GM19463 (cell line): ENCODE results near the gene NLRP9.

Source experiments
- ATAC-seq: cut with Tn5 transposase; IDR thresholded peaks from one replicate; pipeline ENCODE4 v1.9.1; 2021; ENCODE audit warnings: mild to moderate bottlenecking, moderate library complexity; ENCODE audit not compliant: unreplicated experiment

Gene NLRP9

DNA sequence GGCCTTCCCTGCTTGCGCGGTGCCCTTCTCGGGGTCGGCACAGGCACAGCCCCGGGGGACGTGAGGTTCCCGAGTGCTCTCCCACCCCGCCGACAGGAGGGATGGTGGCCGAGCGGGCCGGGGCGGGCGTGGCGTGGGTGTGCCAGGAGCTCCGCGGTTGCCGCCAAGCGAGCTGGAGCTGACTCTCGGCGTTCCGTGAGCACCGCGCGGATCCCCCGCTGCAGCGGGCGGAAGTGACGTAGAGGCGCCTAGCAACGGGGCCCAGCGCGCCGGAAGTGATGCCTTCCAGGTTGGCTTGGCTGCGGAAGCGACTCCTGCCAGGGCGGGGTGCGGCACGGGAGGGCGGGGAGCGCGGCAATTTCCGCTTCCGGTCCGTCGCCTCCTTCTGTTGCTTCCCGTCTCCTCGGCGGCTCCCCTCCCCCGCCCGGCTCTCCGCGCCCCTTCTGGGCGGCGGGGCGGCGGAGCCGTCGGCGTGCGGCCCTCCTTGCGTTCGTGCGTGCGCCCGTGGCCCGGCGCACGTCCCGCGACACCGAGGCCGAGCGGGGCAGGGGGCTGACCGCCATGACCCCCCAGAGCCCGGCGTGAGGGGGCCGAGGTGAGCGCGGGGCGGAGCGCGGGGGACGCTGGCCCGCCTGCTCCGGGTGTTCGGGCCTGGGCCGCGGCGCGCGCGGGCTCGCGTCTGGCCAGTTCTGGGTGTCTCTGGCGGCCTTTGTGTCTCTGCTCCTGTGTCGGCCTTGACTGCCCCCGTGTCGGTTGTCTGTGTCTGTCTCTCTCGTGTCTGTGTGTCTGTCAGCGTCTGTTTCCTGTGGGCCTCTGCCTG is 63.2 kb downstream of the NLRP9 start, which contains the start of gene EPN1:
EPN1 (plus strand) TSS at position 386 of the 820 bp plus-strand sequence. CDS start 3,402 bp downstream, outside the sequence.
- ATAC-seq: peak; percentile 72

DNA sequence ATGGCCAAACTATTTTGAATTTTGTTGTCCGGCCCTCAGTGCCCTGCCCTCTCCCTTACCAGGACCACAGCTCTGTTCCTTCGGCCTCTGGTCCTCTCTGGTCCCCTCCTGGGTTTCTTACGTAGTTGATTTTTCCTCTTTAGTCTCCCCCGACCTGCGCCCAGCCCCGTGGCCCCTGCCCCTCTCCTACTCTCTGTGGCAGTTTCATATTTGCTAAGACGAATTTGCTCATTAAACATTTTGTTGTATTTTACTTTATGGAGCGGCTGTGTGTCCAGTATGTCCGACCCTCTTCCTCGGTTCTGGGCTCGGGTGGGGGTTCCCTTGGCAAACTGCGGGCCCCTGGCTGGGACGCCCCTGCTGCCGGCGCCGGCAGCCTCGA is 63.8 kb downstream of the NLRP9 start:
- no peak for ATAC-seq

DNA sequence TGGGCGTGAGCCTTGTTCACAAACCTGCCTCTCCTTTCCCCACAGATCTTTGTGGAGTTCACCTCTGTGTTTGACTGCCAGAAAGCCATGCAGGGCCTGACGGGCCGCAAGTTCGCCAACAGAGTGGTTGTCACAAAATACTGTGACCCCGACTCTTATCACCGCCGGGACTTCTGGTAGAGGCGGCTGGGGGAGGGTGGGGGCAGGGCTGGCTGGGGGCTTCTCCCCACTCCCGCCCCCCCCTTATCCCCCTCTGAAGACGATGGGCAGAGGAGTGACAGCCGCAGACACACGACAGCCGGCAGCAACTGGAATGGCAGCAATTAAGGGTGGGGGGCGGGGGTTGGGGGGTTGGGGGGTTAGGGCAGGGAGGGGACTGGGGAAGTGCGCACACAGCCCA is 64.3 kb downstream of the NLRP9 start:
- no peak for ATAC-seq

DNA sequence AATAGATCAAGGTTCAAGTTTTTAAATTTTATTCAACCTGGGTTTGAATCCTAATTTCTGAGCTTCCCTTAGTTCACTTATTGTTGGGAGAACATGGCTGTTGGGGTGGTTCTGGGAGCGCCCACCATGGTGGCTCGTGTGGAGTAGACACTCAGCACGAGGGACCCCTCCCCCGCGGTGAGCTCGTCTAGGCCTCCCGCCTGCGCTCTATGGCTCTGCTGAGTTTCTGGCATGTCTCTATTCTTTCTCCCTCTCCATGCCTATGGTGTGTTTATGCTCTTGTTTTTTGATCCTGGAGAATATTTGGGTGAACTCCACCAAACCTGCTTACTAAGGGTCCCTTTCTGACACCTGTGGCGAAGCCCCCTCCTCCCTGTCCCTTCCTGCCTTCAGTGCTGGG is 64.7 kb downstream of the NLRP9 start:
- ATAC-seq: no peak

DNA sequence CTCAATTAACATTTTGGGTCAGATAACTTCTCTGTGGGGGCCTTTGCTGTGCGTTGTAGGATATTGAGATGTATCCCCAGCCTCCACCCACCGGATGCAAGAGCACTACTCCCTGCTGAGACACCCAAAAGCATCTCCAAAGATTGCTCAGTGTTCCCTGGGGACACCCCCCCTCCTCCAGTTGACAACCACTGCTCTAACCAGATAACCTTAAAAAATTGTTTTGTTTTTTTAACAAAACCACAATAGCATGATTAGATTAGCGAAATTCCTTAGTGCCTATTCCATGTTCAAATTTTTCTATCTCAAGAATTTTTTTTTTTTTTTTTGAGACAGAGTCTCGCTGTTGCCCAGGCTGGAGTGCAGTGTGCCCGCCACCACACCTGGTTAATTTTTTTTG is 65.8 kb downstream of the NLRP9 start:
- no peak for ATAC-seq

DNA sequence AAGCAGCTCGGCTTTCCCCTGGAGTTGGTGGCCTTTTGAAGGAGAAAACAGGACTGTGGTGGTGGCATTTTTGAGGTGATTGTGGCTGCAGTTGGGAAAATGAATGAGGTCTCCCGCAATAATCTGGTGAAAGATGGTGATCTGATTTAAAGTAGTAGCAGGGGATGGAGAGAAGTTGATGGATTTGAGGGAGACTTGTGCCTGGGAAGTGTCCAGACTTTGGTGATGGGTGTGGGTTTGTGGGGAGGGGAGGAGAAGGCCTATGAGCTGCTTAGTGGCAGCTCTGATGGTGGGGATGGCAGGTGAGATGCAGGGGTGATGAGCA is 67.2 kb downstream of the NLRP9 start:
- no peak for ATAC-seq

DNA sequence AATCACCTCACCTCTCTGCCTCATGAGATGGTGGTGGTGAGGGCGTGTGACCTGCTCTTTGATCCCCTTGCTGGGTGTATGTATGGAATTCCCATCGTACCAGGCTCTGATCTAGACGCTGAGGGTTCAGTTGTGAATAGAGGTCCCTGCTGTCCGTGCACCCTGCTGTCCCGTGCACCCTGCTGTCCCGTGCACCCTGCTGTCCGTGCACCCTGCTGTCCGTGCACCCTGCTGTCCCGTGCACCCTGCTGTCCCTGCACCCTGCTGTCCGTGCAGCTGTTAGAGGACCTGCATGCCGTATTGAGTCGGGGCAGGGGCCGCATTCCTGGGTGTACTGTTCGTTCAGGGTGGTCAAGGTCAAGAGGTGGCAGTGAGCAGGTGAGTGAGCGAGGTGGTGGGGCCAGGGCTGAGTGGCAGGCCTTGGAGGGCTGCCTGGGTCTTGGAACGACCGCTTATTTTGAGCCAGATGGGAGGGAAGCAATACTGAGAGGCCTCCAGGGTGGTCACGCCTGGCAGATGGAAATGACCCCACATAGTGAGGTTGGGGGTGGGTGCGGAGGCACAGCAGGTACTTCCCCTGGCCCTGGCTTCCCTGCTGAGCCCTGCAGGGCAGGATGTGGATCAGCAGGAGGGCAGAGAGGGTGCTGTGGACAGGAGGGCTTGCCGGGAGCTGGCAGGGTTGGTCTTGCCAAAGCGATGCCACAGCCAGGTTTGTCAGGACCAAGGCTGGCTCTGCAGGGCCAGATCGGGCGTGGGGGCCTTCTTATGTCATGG is 67.7 kb downstream of the NLRP9 start:
- ATAC-seq: no peak

DNA sequence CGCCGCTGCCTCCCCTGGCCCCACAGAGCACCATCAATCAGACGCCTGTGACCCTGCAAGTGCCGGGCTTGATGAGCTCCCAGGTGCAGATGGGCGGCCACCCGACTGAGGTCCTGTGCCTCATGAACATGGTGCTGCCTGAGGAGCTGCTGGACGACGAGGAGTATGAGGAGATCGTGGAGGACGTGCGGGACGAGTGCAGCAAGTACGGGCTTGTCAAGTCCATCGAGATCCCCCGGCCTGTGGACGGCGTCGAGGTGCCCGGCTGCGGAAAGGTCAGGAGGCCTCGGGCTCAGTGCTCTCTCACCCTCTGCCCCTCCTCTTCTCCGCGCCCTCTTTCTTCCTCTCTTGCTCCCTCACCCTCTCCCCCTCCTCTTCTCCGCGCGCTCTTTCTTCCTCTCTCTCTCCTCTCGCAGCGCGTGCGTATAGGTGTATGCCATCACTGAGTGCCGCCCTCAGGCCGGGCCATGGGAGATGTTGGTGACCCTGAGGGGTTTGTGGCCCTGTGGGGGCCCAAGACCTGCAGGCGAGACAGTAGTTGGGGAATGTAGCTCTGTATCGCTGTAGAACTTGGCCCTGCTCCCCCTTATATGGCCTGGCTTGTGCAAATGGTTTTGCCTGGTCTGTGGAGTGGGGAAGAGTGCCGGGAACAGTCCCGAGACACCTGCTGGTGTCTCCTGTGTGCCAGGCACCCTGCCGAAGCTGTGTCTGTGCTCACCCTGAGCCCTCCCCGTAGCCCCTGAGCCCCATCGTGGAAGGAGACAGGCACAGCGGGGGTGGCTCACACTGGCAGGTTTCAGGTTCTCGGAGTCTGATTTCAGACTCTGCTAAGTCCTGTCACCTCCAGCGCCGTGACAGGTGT is 68.6 kb downstream of the NLRP9 start:
- ATAC-seq: no peak

DNA sequence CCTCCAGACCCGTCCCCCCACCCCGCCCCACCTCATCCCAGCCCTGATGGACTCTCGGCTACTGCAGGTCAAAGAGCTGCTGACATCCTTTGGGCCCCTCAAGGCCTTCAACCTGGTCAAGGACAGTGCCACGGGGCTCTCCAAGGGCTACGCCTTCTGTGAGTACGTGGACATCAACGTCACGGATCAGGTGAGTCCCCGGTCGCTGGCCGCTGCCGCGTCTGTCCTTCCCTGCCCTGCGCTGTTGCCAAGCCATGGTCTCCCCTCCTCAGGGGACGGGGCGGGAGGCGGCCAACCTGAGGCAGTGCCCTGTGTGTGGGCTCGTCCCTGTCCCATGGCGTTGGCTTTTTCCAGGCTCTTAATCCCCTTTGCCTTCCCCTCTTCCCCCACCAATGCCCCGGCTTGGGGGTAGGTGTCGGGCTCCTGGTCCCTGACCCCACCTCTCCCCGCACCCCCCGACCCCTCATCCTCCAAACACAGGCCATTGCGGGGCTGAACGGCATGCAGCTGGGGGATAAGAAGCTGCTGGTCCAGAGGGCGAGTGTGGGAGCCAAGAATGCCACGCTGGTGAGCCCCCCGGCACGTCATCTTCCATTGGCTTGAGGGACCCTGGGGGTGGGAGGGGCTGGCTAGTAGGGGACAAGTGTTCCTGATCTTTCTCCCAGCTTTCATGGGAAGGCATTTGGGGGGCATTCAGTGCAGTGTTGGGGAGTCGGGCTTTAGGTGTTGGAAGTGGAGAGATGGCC is 69.4 kb downstream of the NLRP9 start:
- ATAC-seq: no peak

DNA sequence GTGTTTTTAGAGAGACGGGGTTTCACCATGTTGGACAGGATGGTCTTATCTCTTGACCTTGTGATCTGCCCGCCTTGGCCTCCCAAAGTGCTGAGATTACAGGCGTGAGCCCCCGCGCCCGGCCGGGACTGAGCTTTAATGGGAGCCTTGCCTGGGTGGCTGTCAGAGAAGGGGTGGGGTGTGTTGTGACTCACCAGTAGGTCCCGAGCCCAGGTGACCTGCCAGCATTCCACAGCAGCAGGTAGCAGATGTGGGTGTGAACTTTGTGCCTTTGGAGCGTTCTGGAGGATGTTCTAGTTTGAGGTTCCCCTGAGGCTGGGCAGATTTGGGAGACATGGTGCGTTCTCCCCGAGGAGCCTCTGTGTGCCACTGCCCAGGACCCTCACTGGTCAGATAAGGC is 70.2 kb downstream of the NLRP9 start:
- no peak for ATAC-seq

DNA sequence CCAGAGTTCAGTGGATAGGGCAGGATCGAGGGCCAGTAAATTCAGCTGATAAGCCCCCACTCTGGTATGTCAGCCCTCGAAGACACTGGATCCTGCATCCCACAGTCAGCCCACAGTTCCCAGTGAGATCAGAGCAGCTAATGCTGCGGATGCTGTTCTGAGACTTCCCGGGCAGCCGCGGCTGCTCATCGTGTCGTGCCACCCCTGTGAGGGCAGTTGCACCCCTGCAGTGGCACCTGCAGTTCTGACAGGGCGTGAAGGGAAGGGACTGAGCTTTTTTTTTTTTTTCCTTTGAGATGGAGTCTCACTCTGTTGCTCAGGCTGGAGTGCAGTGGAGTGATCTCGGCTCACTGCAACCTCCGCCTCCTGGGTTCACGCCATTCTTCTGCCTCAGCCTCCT is 70.7 kb downstream of the NLRP9 start:
- no peak for ATAC-seq

DNA sequence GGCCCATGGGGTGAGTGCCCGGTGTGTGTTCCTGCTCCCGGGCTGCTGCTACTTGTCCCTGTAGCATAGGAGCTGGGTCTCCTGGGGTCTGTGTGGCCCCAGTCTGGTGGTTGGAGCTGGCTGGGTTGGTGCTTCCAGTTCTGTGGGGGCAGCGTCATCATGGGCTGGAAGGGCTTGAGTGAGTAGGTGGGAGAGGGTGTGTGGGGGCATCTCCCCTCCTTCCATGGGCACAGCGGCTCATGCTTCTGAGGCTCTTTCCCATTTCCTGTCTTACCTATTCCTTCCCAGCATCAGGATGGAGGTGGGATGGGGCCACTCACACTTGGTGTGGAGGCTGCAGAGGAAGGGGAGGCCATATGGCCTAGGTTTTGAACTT is 71.2 kb downstream of the NLRP9 start:
- no peak for ATAC-seq

DNA sequence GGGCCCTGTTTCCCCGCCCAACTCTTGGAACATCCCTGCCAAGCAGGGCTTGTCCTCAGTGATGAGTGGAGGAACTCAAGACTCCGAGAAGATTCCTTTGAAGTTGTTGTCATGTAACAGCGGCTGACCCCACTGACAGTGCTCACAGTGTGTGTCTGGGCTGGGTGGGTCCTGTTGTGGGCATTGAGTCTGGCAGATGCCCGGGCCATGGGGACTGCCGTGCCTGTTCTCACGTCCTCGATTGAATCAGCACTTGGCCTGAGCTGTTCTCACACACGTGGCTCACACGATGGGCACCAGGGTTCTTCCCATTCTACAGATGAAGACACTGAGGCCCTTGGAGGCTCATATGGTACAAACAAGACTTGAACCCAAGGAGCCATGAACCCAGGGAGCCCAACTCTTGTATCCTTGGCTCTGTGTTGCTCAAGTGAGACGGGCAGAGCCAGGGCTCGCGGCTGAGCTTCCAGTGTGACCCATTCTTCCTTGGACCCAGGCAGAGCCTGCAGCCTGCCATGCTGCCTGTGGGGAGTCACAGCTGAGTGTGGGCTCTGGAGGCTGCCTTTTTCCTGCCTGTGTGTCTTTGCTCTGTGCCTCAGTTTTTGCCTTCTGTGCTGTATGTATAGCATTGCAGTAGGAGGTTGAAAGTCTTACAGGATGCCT is 71.7 kb downstream of the NLRP9 start:
- ATAC-seq: no peak

DNA sequence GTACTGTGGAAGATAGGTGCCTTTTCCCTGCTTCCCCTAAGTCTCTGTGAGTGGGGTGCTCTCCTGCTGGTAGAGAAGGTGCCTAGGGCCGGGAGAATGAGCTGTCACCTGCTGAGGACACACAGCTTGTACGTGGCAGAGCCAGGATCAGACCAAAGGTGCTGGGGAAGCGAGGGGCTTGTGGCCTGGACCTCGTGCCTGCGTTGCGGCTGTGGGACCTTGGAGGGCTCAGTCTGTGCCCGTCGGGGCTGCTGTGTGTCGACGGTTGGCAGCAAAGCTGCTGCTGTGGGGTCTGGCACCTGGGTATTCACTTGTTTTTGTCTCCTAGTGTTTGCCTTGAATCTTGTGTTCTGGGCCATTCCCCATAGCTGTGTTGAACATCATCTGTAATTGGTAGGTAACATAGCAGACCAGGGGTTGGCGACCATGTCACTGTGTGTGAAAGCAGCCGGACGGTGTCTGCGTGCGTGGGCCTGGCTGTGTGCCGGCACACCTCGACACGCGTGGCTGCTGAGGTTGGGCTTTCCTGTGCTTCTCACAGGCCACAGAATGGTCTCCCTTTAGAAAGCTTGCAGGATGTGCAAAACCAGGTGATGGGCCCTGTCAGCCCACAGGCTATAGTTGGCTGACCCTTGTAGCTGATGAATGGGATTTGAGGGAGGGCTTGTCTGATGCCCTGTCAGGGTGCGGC is 74.2 kb downstream of the NLRP9 start:
- no peak for ATAC-seq

DNA sequence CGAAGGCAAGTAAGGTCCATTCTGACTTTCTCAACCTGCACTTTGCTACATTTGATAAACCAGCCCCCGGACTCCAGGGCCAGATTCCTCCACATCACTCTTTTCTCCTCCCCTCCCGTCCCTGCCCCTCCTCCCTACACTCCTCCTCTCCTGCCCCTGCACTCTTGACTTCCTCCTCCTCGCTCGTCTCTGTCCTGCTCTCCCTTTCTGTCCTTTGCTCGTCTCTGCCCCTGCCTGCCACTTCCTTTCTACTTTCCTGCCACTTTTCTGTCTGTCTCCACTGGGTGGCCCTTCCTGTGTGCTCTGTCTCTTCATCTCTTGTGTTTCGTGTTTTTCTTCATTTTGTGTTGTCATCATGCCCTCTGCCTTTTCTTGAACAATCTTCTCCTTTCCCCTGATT is 76.4 kb downstream of the NLRP9 start:
- no peak for ATAC-seq

DNA sequence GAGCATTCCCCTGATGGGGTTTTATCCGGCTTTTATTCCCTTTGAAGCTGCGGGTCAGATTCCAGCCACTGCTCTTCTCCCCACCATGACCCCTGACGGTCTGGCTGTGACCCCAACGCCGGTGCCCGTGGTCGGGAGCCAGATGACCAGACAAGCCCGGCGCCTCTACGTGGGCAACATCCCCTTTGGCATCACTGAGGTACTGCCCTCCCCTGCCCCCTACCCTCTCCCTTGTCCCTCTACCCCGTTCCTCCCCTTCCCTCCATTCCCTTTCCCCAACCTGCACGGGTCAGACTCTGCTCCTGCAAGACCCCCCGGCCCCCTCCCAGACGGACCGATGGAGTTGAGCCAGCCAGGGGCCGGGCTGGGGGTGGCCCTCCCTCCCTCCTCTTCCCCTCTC is 77.2 kb downstream of the NLRP9 start:
- ATAC-seq: no peak

DNA sequence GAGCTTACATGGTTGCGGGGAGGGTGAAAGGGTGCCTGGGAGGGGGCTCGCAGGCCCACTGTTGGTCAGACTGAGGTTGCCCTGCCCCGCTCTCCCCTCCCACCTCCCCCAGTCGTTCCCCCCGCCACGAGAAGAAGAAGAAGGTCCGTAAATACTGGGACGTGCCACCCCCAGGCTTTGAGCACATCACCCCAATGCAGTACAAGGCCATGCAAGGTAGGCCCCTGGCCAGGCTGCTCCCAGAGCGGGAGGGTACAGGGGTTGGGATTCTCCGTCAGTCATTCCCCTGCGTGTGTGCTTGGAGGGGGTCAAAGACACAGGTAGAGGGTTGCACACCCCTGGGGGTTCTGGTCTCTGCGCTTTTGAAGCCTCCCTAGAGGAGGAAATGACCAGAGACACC is 77.8 kb downstream of the NLRP9 start:
- no peak for ATAC-seq

DNA sequence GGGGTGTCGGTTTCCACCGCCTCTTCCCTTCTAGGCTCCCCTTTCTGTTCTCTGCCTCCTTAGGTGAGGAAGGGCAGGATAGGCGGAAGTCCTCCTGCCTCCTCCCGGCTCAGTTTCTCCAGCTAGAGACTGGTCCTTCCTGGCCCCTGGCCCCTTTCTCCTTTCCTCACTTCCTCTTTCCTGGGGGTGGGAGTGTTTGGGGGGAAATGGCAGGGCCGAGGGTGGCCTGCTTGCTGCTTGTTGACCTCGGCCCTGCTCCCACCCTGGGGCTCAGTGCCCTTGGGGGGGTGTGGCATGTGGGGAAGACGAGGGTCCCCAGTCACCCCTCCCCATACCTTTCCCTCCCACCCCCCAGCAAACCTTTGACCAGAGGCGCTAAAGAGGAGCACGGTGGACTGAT is 78.4 kb downstream of the NLRP9 start:
- no peak for ATAC-seq

DNA sequence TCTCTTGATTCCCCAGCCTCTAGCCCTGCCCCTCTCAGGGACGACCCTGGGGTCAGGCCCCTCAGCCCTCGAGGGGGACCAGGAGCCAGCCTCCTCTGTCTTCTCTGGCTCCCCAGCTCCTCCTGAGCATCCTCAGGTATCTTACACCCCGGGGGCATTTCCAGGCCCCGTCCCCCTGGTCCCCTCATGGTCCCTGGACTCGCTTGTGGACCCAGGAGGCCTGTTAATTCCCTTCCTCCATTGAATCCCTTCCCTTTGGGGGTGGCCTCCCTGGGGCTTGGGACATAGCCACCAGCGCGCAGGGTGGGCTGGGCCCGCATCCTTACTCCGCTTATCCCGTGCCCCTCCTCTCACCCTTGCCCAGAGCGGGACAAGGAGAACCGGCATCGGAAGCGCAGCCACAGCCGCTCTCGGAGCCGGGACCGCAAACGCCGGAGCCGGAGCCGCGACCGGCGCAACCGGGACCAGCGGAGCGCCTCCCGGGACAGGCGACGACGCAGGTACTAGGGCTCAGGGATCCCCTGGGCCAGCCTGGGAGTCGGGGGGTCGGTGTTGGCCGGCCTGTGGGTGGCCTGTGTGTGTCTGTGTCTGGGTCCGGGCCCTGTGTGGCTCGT is 79.2 kb downstream of the NLRP9 start:
- ATAC-seq: no peak
